B cell (primary cell): ENCODE data around the gene SYNPR.

Experiments used
- EZH2 ChIP-seq: IDR thresholded peaks from 2 replicates; pipeline ENCODE4 v1.6.1; 2012; ENCODE audit warnings: borderline replicate concordance, low read depth, mild to moderate bottlenecking, moderate library complexity, low read length; ENCODE audit not compliant: insufficient read depth, poor library complexity, severe bottlenecking
- TF ChIP-seq, protein P1 (sequence below): fragments of 200-600 bp; IDR thresholded peaks from one replicate; pipeline ENCODE4 v1.8.0; 2022; ENCODE audit warnings: antibody characterized with exemption, mild to moderate bottlenecking

GRCh38 chr3:63624941-63625560 lies 346.9 kb downstream of the SYNPR start:
- no peak for TF ChIP-seq EZH2
- TF ChIP-seq, protein P1, sequence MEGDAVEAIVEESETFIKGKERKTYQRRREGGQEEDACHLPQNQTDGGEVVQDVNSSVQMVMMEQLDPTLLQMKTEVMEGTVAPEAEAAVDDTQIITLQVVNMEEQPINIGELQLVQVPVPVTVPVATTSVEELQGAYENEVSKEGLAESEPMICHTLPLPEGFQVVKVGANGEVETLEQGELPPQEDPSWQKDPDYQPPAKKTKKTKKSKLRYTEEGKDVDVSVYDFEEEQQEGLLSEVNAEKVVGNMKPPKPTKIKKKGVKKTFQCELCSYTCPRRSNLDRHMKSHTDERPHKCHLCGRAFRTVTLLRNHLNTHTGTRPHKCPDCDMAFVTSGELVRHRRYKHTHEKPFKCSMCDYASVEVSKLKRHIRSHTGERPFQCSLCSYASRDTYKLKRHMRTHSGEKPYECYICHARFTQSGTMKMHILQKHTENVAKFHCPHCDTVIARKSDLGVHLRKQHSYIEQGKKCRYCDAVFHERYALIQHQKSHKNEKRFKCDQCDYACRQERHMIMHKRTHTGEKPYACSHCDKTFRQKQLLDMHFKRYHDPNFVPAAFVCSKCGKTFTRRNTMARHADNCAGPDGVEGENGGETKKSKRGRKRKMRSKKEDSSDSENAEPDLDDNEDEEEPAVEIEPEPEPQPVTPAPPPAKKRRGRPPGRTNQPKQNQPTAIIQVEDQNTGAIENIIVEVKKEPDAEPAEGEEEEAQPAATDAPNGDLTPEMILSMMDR: no peak
